Right forelimb (tissue), 1 donor: ENCODE measurements around the gene DBNDD2.

Experiments
- DNase-seq: peaks from one replicate; pipeline ENCODE4 v3.0.0-alpha.2; 2018

The DBNDD2 gene

GRCh38 chr20:45387274-45387673 lies 20.8 kb upstream of the DBNDD2 start:
- no peak for DNase-seq

- no peak for DNase-seq
Measured at GRCh38 chr20:45390931-45391330, 17.2 kb upstream of the DBNDD2 start.

- no peak for DNase-seq
Measured at GRCh38 chr20:45391559-45391958, 16.5 kb upstream of the DBNDD2 start.

GRCh38 chr20:45392733-45393132 lies 15.4 kb upstream of the DBNDD2 start:
- no peak for DNase-seq

GRCh38 chr20:45394221-45395113 lies 13.6 kb upstream of the DBNDD2 start:
- DNase-seq: no peak

GRCh38 chr20:45395114-45395415 lies 13.0 kb upstream of the DBNDD2 start:
- DNase-seq: no peak

- DNase-seq: no peak
Measured at GRCh38 chr20:45399018-45399417, 9.1 kb upstream of the DBNDD2 start.

- no peak for DNase-seq
Measured at GRCh38 chr20:45400346-45401031, 7.6 kb upstream of the DBNDD2 start.

- DNase-seq: no peak
Measured at GRCh38 chr20:45402946-45403345, 5.1 kb upstream of the DBNDD2 start.

- no peak for DNase-seq
Measured at GRCh38 chr20:45404438-45404837, 3.7 kb upstream of the DBNDD2 start.

- no peak for DNase-seq
Measured at GRCh38 chr20:45405571-45406259, 2.4 kb upstream of the DBNDD2 start.

- DNase-seq: peak; percentile 61
Measured at GRCh38 chr20:45406260-45407066, 1.6 kb upstream of the DBNDD2 start.

GRCh38 chr20:45407067-45407745 lies 883 bp upstream of the DBNDD2 start:
- peak; percentile 57 for DNase-seq

GRCh38 chr20:45408646-45409213 lies 641 bp downstream of the DBNDD2 start:
- DNase-seq: no peak

GRCh38 chr20:45409521-45410272 lies 1.6 kb downstream of the DBNDD2 start:
- DNase-seq: no peak

- DNase-seq: no peak
Measured at GRCh38 chr20:45410887-45411286, 2.8 kb downstream of the DBNDD2 start.

- DNase-seq: no peak
Measured at GRCh38 chr20:45412653-45413052, 4.6 kb downstream of the DBNDD2 start.

- DNase-seq: no peak
Measured at GRCh38 chr20:45413479-45413878, 5.4 kb downstream of the DBNDD2 start.

- peak; percentile 88 for DNase-seq
Measured at GRCh38 chr20:45415822-45416637, 7.9 kb downstream of the DBNDD2 start, which contains the start of gene PIGT. Gene PIGT, plus strand, starts transcription at chr20:45416141. Its CDS starts 16 bp downstream, at chr20:45416157.

GRCh38 chr20:45416917-45417316 lies 8.8 kb downstream of the DBNDD2 start:
- no peak for DNase-seq
